Hematopoietic multipotent progenitor cell treated with erythropoietin and hydrocortisone succinate and interleukin-3 and kit ligand, for 4 days (in vitro differentiated cells): Measurements from ENCODE around the gene KLHL21.
"Not testable (repeated sequence)": the region's sequence is repeated elsewhere in the genome, so short reads cannot be mapped to it uniquely, and the experiment has no call there.

ENCODE experiments used
- DNase-seq: peaks from one replicate; pipeline ENCODE4 v3.0.0-alpha.2; 2015

KLHL21 gene

GRCh38 chr1:6624710-6625583, 22.3 kb upstream of the KLHL21 start, which contains the start of gene THAP3:
Gene THAP3 (plus strand): TSS chr1:6624868. CDS start chr1:6625219, 351 bp downstream.
- peak; percentile 93 for DNase-seq

- no peak for DNase-seq
These were observed 20.7 kb upstream of the KLHL21 start for GRCh38 chr1:6623269-6623965.

- no peak for DNase-seq
These were observed 19.9 kb upstream of the KLHL21 start for GRCh38 chr1:6622396-6623152.

GRCh38 chr1:6621429-6622391, 19.0 kb upstream of the KLHL21 start:
- no peak for DNase-seq

GRCh38 chr1:6619045-6619444, 16.4 kb upstream of the KLHL21 start:
- no peak for DNase-seq

GRCh38 chr1:6614929-6615785, 12.5 kb upstream of the KLHL21 start:
- peak; percentile 32 for DNase-seq

GRCh38 chr1:6614019-6614928, 11.6 kb upstream of the KLHL21 start:
- DNase-seq, result peak; percentile 67

- peak; percentile 99 for DNase-seq
These were observed 10.8 kb upstream of the KLHL21 start, which contains the start of gene PHF13 for GRCh38 chr1:6613361-6614018. Gene PHF13 (plus strand): TSS chr1:6613731. CDS start chr1:6614067, 336 bp downstream.

GRCh38 chr1:6612641-6613360, 10.1 kb upstream of the KLHL21 start:
- DNase-seq, result no peak

- DNase-seq, result no peak
These were observed 1.4 kb upstream of the KLHL21 start for GRCh38 chr1:6603915-6604558.

- peak; percentile 85 for DNase-seq
These were observed 707 bp upstream of the KLHL21 start for GRCh38 chr1:6603238-6603914.

- peak; percentile 58 for DNase-seq
These were observed 573 bp downstream of the KLHL21 start for GRCh38 chr1:6601923-6602668.

- peak; percentile 98 for DNase-seq
These were observed 1.4 kb downstream of the KLHL21 start for GRCh38 chr1:6601049-6601922.

- no peak for DNase-seq
These were observed 2.1 kb downstream of the KLHL21 start for GRCh38 chr1:6600410-6601048.

GRCh38 chr1:6599991-6600390, 2.7 kb downstream of the KLHL21 start:
- not testable (repeated sequence) for DNase-seq
